ENCODE results near the gene HAUS6.

DNA sequence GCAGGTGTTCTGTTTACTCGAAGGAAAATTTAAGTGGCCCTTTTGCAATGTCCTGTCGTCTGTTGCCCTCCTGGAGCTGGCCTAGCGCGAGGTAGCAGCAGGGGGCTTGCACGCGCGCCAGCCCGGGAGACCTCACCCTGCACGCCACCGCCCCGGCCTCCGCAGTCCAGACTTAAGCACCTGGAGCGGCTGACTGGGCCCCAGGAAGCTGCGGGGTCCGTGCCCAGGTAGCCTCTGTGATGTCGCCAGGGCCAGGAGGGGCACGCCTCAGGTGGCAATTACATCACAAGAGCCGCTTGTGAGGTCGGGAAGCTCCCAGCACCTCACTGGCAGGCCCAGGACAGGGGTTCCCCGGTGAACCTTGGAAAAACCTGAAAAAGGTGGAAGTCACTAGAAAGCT, 69.7 kb downstream of the HAUS6 start, which contains the start of gene SAXO1:
- TF ChIP-seq FOXM1 (IDR thresholded peaks at IDR 0.05; ENCODE audit: borderline replicate concordance) (no peak), SUZ12 (IDR thresholded peaks at IDR 0.05) (no peak), SP1 (IDR thresholded peaks at IDR 0.05) (no peak), ARNT (IDR thresholded peaks at IDR 0.05) (no peak), ELF4 (IDR thresholded peaks at IDR 0.05) (no peak), HDGF (IDR thresholded peaks at IDR 0.05; ENCODE audit: borderline replicate concordance) (no peak), TARDBP (IDR thresholded peaks at IDR 0.05) (no peak), FOXA1 (IDR thresholded peaks at IDR 0.05) (no peak), LEF1 (IDR thresholded peaks at IDR 0.05; ENCODE audit: borderline replicate concordance) (no peak), BHLHE40 (IDR thresholded peaks at IDR 0.05; ENCODE audit: borderline replicate concordance) (no peak)
- TF ChIP-seq, protein P1, sequence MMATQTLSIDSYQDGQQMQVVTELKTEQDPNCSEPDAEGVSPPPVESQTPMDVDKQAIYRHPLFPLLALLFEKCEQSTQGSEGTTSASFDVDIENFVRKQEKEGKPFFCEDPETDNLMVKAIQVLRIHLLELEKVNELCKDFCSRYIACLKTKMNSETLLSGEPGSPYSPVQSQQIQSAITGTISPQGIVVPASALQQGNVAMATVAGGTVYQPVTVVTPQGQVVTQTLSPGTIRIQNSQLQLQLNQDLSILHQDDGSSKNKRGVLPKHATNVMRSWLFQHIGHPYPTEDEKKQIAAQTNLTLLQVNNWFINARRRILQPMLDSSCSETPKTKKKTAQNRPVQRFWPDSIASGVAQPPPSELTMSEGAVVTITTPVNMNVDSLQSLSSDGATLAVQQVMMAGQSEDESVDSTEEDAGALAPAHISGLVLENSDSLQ (IDR thresholded peaks at IDR 0.05): no peak

All from HEK293T (cell line).